Anterior cingulate cortex (tissue), 58 donors: ENCODE measurements around the gene BCL6B.
A peak's percentile ranks its signal among the peaks of the same experiment; 100 is the strongest.

Experiments used
- DNase-seq, 58 donors: peaks; one replicate each; lab custom pipeline; 2025; lab: John Stamatoyannopoulos, UW

The BCL6B gene

GRCh38 chr17:7023576-7024401 is 939 bp downstream of the BCL6B start:
- DNase-seq: peak in 49 of 58 donors; percentile 6 to 86 (median 55)

- no peak for DNase-seq
These were observed 1.5 kb downstream of the BCL6B start for GRCh38 chr17:7024402-7024785.

GRCh38 chr17:7025245-7025644 is 2.4 kb downstream of the BCL6B start:
- DNase-seq: no peak

GRCh38 chr17:7026471-7027115 is 3.7 kb downstream of the BCL6B start:
- no peak for DNase-seq

GRCh38 chr17:7027335-7027734 is 4.5 kb downstream of the BCL6B start:
- DNase-seq: no peak

- no peak for DNase-seq
These were observed 6.2 kb downstream of the BCL6B start for GRCh38 chr17:7029096-7029495.

- DNase-seq: no peak
These were observed 6.8 kb downstream of the BCL6B start for GRCh38 chr17:7029659-7030058.

- no peak for DNase-seq
These were observed 12.2 kb downstream of the BCL6B start for GRCh38 chr17:7034955-7035590.

- peak; percentile 44 to 98 (median 91) for DNase-seq
These were observed 12.9 kb downstream of the BCL6B start, which contains the start of gene SLC16A13 for GRCh38 chr17:7035591-7036368. Gene SLC16A13 (plus strand): TSS chr17:7036015. CDS start chr17:7036383, 368 bp downstream.

GRCh38 chr17:7038025-7038862 is 15.4 kb downstream of the BCL6B start:
- no peak for DNase-seq

- DNase-seq: no peak
These were observed 17.0 kb downstream of the BCL6B start for GRCh38 chr17:7039832-7040231.

GRCh38 chr17:7041607-7042500 is 19.0 kb downstream of the BCL6B start:
- no peak for DNase-seq

- DNase-seq: peak in 1 of 58 donors; percentile 8
These were observed 19.8 kb downstream of the BCL6B start for GRCh38 chr17:7042501-7043181.

GRCh38 chr17:7043182-7043496 is 20.3 kb downstream of the BCL6B start:
- DNase-seq: no peak

- peak in 4 of 58 donors; percentile 16 to 47 (median 30) for DNase-seq
These were observed 20.8 kb downstream of the BCL6B start, which contains the start of gene SLC16A11 for GRCh38 chr17:7043497-7044198. Gene SLC16A11 (minus strand): TSS chr17:7044092. CDS start chr17:7043513, 579 bp downstream.

- DNase-seq: peak in 5 of 58 donors; percentile 5 to 55 (median 17)
These were observed 22.8 kb downstream of the BCL6B start for GRCh38 chr17:7045492-7046126.
